DMS53 (cell line): Measurements from ENCODE around the gene GEMIN7.

Experiments
- DNase-seq: peaks from one replicate; lab custom pipeline; 2025; lab: John Stamatoyannopoulos, UW

Gene GEMIN7

DNA sequence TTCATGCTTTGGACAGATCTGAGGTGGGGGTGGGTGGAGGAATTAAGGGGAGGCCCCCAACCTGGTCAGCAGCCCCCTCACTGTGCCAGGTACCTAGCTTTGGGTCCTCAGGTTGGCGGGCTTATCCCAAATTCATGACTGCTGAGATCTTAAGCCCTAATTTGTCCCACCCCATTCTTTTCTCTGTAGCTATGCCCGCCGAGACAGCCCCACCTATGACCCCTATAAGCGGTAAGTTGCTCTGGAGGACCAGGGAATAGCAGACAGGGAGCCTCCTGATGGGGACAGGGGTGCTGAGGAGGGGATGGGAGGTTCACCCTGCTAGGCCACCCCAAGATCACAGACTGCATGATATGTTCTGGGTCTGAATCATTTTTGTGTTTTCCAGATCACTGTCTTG lies 17.1 kb upstream of the GEMIN7 start:
- no peak for DNase-seq

DNA sequence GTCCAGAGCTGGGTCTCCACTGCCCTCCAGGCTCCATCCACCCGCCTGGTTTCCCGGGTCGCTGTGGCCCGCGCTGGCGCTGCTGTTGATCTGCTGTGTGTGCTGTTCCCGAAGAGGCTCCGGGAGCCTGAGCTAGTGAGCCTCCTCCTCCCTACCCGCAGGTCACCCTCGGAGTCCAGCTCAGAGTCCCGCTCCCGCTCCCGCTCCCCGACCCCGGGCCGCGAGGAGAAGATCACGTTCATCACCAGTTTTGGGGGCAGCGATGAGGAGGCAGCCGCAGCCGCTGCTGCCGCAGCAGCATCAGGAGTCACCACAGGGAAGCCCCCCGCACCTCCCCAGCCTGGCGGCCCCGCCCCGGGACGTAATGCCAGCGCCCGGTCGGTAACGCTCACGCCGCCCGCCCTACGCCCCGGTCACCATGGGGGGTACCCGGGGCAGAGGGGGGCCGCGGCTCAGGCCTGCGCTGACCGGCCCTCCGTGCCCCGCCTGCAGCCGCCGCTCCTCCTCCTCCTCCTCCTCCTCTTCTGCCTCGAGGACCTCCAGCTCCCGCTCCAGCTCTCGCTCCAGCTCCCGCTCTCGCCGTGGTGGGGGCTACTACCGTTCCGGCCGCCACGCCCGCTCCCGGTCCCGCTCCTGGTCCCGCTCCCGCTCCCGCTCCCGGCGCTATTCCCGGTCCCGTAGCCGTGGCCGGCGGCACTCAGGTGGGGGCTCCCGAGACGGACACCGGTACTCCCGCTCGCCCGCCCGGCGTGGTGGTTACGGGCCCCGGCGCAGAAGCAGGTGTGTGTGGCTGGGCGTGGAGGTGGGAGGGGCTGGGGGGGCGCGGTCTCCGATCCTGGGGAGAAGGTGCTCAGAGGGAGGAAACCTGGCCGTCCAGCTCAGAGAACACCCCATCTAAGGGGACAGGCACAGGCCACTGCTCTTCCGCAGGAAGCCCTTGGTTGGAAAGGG lies 14.9 kb upstream of the GEMIN7 start:
- DNase-seq, result no peak

DNA sequence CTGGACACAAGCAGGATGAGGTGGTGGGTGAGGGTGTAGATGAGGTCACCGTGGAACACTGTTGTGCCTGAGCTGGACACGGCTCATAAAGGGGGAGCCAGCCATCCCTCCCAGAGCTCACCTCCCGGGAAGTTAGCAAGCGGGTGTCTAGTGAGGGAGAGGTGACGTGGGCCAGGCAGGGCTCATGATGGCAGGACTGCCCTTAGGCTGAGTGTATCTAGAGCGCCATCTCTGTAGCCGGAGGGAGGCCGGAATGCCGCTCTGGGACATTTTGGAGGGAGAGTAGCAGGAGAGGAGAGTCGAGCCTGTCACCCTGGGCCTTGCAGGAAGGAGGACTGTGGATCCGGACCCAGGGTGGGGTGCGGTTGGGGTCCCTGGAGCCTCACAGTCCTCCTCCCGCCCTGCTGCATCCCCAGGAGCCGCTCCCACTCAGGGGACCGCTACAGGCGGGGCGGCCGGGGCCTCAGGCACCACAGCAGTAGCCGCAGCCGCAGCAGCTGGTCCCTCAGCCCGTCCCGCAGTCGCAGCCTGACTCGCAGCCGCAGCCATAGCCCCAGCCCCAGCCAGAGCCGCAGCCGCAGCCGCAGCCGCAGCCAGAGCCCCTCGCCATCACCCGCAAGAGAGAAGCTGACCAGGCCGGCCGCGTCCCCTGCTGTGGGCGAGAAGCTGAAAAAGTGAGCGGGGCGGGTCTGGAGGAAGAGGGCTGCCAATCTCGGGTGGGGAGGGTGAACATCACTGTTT lies 12.0 kb upstream of the GEMIN7 start:
- DNase-seq, result no peak

DNA sequence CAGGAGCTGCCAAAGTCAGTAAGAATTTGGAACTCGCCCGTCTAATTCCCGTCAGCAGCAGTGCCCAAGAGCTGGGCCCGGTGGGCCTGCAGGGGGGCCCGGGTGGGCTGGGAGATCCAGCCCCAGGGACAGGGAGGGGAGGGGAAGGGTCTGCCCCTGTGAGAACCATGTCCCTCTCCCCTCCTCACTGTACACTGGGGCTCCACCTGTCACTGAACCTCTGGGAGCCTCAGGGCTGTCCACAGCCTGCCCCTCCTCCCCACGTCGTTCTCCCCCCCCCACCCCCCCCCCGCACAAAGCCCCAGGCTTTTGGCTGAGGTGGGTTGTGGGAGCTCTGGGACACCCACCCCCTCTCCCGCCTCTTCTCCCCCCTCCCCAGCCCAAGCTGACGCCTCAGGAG lies 11.0 kb upstream of the GEMIN7 start:
- DNase-seq, result no peak

DNA sequence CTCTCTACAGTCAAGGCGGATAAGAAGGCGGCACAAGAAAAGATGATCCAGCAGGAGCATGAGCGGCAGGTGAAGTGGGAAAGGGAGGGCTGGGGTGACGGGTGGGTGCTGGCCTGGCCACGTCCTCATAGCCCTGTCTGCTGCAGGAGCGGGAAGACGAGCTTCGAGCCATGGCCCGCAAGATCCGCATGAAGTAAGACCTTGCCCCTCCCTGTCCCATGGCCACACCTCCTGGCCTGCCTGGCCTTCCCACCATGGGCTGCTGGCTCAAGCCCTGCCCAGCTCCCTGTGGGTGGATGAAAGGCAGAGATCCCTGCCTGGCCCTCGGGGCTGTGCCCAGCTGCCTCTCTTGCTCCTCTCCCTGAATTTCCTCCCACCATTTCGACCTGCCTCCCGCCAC lies 10.0 kb upstream of the GEMIN7 start:
- peak; percentile 48 for DNase-seq

DNA sequence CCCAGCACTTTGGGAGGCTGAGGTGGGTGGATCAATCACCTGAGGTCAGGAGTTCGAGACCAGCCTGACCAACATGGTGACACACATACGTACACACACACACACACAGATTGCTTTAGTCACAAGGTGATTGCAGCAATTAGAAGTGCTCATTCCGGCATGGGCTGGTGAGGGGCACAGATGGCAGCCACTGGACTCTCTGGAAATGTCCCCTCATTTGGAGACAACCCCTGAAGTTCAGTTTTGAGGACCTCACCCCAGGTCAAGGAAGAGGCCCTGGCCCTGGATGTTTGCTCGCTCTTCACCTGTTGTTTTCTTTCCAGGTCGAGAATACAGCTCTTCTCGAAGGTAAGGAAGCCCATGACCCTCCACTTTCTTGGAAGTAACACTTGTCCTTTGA lies 8.8 kb upstream of the GEMIN7 start:
- DNase-seq, result no peak

DNA sequence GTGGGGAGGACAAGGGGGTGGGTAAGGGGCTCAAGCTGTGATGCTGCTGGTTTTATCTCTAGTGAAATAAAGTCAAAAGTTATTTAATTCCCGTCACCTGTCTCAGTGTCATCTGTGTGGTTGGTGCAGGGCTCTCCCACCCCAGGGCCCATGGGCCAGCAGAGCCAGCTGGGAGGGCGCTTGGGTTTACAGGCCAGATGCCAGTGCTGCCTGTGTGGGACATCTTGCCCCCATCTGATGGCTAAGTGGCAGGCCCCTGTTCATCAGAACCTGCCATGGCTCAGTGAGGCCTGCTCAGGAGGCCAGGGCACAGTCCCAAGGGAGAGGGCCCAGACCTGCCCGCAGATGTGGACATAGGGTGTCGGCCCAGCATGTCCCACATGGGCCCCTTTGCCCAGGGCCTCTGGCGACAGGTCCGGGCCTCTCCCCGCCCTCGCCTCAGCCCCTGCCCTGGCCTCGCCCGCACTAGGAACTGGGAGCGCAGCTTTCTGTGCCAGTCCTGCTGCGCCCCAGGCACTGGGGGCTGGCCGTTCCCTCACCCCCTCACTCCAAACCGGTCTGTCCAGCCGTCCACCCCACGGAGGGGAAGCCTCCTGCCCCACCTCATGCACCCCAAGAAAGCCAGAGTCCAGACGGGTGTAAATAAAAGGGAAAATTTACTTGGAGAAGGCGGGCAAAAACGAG lies 8.1 kb upstream of the GEMIN7 start:
- no peak for DNase-seq

DNA sequence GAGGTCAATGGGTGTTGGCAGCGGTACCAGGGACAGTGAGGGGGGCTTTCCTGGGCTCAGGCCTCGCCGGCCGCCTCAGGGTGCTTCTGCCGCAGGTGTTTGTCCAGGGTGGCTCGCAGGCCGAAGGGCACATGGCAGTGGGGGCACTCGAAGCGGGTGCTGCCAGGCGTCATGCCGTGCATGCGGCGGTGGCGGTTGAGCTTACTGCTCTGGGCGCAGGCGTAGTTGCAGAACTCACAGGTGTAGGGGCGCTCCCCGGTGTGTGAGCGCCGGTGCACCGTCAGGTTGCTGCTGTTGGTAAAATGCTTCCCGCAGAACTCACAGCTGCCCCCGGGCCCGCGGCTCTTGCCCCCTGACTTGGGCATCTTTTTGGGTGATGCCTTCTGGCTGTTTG lies 7.5 kb upstream of the GEMIN7 start:
- DNase-seq, result no peak

DNA sequence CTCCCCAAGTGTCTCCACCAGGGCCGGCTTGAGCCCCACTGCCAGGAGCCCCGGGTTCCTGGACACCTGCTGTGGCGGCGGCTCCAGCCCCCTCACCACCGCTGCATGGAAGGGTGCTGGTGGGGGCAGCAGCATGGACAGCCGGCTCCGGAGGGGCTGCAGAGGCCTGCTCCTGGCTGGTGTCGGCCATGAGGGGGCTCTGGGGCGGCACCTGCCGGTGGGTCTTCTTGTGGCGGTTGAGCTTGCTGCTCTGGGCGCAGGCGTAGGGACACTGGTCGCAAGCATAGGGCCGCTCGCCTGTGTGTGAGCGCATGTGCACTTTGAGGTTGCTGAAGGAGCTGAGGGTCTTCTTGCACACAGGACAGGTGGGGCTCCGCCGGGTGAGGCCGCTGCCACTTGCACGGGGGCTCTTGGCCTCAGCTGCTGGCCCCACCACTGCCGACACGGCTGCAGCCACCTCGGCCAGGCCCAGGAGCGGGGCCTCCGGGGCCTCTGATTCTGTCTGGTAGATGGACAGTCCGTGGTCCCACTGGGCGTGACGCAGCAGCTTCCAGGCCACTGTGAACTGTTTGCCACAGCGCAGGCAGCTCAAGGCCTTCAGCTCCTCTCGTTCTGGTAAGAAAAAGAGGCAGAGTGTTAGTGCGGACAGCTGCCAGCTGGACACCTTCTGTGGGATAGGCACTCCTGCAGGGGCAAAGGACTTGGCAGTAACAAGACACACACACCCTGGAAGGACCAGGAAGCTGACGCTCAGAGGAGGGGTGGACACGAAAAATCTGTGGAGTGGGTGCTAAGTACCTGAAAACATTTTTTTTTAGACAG lies 6.9 kb upstream of the GEMIN7 start:
- no peak for DNase-seq

DNA sequence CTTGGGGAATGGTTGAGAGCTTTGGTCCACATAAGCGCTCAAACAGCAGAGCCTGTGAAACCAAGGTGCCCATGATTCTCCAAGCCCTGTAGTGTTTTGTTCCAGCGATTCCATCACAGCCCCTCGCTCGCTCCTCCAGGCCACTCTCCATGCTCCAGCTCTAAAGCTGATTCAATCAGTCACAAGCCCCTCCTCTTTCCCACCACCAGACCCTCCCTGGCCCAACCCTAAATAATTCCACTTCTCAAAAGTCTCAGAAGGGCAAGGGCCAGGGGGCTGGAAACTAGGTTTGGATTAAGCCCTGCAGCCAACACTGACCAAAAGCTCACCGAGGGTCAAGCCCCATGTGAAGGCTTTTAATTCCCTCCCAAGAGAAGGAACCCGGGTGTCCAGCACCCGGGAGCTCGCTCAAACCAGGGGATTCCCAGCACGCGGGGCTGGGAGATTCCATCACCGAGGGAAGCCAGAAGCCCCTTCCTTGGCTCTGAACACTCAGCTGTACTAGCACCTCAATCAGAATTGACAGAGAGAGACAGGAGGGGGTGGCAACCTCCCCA lies 4.2 kb upstream of the GEMIN7 start:
- DNase-seq, result no peak

DNA sequence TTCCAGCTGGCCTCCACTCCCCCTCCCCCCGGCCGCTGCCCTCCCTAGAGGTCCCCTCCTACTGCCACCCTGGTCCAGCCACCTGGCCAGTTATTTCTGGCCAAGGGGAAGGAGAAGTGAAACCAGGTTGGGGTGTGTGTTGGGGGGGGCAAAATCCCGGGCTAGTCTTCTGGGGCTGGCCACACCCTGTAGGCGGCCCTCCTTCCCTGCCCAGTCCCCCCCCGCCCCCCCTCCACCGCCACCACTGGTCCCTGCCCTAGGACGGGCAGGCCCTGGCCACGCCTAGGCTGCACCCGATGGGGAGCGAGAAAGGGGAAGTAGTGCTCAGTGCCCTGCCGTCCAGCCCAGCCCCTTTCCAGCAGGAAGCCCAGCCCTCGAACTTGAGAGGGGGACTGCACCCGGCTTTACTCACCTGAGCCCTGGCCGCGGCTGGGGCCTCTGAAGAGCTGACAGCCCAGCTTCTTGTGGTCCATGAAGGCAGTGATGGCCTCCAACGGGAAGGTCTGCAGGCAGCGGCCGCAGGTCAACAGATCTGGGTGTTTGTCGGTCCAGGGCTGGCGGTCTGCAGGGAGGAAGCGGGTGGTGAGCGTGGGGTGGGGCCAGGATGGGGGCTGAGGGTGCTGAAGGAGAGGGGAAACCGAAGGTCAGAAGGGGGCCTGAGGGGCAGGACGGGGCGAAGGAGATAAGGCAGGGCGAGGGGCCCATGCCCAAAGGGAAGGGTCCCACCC lies 3.6 kb upstream of the GEMIN7 start:
- DNase-seq, result peak; percentile 85

DNA sequence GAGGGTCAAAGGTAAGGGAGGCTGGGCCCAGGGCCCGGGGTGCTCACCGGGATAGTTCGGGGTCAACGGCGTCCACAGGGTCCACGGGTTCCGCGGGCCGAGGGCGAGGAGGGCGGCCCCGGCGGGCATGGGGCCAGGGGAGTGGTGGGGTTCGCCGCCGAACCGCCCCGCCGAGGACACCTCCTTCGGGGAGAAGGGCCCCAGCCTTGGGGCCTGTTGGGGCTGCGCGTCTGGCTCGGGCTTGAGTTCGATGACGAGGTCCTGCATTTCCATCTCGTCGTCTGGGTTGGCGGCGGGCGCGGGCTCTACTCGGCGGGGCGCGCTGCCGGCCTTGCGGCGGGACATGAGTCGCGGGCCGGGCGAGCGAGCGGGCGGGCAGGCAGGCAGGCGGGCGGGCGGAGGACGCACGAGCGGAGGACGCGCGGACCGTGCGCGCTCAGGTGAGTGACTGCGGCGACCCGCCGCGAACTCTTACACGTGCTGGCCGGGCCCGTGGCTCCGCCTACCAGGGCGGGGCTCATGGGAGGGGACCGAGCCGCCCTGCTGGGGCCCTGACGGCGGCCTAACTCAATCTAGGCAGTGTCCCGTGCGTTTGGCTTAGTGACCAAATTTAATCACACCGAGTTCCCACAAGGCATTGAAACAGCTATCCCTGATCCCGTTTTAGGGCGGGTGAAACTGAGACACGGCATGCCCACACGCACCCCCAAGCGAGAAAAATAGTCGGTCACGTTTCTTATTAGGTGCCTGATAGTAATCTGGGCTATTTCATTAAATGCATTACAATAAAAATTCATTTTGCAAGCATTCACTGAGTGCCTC lies 2.8 kb upstream of the GEMIN7 start, which contains the start of gene ZNF296:
Gene ZNF296 (minus strand): TSS at position 450 of the 822 bp plus-strand sequence. CDS start 105 bp downstream, at position 345.
- peak; percentile 92 for DNase-seq

DNA sequence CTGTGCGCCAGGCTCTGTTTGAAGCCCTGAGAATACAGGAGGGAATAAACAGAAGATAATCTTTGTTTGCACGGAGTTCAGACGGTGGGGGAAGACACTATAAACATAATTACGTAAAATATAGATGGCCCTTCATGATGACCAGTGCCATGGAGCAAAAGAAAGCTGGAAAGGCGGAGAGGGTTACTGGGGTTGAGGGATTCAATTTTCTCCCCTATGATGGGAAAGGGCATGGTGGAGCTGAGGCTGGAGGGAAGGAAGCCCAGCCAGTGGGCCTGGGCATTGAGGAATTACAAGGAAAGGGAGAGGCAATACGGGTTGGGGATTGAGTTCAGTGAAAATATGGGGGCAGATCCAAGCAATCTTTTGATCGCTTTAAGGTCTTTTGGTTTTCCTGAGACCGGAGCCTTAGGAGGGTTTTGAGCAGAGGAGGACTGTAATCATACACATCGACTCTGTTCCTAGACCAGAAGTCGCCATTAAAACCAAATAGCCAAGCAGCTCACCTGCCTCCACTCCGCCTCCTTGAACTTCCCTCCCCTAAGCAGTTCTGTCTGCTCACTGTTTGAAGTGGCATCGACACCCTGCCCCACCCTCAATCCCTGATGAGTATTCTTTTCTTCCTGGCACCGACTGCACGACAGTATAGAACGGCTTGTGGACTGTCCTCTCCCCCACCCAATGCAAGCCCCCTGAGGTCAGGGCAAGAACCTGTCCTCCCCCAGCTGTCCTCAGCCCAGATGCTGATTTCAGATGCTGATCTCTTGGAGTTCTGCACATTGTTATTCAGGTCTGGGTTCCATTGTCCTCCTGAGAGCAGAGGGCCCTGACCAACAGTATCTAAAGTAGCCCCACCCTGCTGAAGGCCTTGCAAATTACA lies 2.0 kb upstream of the GEMIN7 start:
- DNase-seq, result no peak

DNA sequence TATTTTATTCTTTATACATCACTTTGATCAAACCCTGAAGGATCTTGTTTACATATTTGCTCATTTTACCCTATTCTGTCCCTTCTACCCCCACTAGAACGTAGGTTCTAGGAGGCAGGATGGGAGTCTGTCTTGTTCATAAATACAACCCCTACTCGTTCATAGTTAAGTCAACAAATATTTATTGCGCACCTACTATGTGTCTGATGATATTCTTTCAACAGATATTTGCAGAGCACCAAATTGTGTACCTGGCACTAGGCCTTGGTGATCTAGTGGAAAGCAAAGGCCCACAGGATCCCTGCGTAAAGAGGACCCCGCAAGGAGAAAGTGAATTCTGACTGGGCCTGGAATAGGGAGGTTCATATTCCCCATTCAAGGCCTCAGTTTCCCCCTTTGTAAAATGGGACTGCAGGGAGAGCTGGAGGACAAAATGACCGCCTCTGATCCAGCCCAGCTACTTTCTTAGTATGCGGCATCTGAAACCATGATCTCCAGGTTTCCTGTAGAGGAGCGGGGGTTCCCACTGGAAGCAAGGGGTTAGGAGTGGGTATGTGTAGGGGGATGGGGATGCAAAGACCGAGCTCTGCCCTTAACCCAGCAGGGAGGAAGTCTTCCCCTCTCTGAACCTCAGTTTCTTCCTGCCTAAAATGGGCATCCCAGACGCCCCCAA lies 534 bp upstream of the GEMIN7 start:
- DNase-seq, result peak; percentile 50

DNA sequence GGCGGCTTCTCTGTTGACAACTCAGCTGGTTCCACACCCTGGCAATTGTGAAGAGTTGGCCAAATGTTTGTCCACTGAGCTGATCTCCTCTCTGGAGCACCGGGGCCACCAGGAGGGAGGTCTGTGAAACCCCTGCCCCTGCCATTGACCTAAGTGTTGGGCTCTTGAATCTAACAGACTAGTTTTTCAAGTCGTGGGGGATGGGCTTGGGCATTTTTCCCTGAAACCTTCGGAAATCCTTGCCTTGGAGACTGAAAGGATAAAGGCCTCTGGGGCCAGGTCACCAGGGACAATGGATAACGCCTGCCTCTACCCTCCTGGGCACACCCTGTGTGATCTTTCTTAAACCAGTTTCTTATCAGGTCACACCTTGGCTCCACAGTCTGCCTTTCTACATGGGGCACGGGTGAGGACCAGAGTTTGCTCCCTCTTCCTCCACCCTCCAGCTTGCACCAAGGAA lies 881 bp downstream of the GEMIN7 start:
- DNase-seq, result peak; percentile 46

DNA sequence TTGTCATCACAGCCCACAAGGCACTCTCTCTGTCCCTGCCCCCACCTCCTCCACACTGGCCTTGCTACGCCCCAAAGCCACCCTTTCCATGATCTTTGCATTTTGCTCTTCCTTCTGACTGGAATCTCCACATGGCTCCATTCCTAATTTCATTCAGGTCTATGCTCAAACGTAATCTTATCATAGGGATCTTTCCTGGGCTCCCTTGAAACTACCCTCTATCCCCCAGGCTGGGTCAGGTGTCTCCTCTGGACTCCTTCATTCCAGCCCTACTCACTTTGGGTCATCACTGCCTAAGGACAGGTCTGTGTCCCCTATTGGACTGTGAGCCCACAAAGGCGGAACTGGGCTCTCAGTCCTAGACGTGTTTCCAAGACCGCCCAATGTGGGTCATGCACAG lies 3.1 kb downstream of the GEMIN7 start:
- no peak for DNase-seq

DNA sequence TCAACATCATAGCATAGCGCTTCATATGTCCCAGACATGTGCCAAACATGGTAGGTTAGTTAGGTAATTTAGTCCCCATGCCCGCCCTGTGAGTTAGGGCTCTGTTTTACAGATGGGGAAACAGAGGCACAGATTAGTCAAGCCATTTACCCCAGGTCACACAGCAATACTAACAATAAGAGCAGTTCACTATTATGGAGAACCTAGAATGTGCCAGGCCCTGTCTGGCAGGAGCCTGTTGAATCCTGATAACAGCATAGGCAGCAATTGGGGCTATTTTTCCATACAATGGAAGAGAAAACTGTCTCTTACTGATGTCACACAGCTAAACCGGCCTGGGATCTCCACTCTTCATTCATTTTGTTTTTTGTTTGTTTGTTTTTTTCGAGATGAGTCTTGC lies 7.4 kb downstream of the GEMIN7 start:
- DNase-seq, result no peak

DNA sequence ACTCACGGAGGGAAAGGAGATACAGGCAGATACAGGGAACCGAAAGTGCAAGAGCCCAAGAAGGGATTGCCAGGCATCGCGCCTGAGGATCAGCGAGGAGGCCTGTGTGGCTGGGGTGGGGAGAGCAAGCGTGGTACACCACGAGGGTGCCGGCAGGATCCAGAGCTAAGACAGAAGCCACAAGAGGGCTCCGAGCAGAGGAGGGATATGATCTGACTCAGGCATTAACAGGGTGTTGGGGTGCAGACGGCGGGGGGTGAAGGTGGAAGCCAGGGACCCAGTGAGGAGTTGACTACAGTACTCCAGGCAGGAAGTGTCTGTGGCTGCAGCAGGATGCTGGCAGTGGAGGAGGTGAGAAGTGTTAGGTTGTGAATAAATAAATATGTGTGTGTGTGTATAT lies 8.5 kb downstream of the GEMIN7 start:
- DNase-seq, result no peak
